Sigmoid colon (tissue), 7 donors: ENCODE measurements around the gene LRRC7. TPM values are rescaled to one million over a fixed set of nuclear protein-coding genes. Genes with fewer than 3 reads are reported as not detected.

Experiments used
- DNase-seq: peaks from one replicate; pipeline ENCODE4 v3.0.0-alpha.2; 2019
- H3K27ac ChIP-seq, 4 donors: fragments of 200-600 bp; sonication (generic); one replicate each; pipeline ENCODE4 v1.5.1; 2016 to 2019; ENCODE audit warnings: mild to moderate bottlenecking in 1 of 4
- H3K27me3 ChIP-seq, 3 donors: fragments of 200-600 bp; sonication (generic); one replicate each; pipeline ENCODE4 v1.5.1; 2019; ENCODE audit warnings: mild to moderate bottlenecking in 1 of 3
- H3K36me3 ChIP-seq, 4 donors: fragments of 200-600 bp; sonication (generic); one replicate each; pipeline ENCODE4 v1.5.1; 2016 to 2019
- H3K4me1 ChIP-seq, 4 donors: fragments of 200-600 bp; sonication (generic); one replicate each; pipeline ENCODE4 v1.5.1; 2017 to 2019
- H3K4me3 ChIP-seq, 4 donors: fragments of 200-600 bp; sonication (generic); one replicate each; pipeline ENCODE4 v1.5.1; 2017 to 2019; ENCODE audit warnings: mild to moderate bottlenecking in 2 of 4, moderate library complexity in 1 of 4
- H3K9me3 ChIP-seq, 4 donors: fragments of 200-600 bp in 3 of 4; sonication (generic) in 3 of 4; one replicate each; pipeline versions ENCODE4 v1.5.1 to v1.6.1; 2013 to 2019
- EP300 ChIP-seq, 4 donors: sonication (generic); formaldehyde crosslinking; IDR thresholded peaks; one replicate each; pipeline ENCODE4 v1.6.1; 2017; ENCODE audit warnings: antibody characterized with exemption in 4 of 4
- POLR2A ChIP-seq, 2 donors: fragments of 450-650 bp; IDR thresholded peaks; one replicate each; pipeline ENCODE4 v1.6.1; 2016; ENCODE audit warnings: antibody characterized with exemption in 2 of 2, mild to moderate bottlenecking in 2 of 2, moderate library complexity in 2 of 2
- POLR2AphosphoS5 ChIP-seq, 4 donors: sonication (generic); formaldehyde crosslinking; IDR thresholded peaks; one replicate each; pipeline ENCODE4 v1.6.1; 2017; ENCODE audit warnings: antibody characterized with exemption in 4 of 4
- WGBS, 2 donors: extraction: QIAGEN DNeasy Blood & Tissue Kit; methylation state at CpG; one replicate each; pipeline ENCODE4 v1.1.7; 2013; 5-methylcytosine and 5-hydroxymethylcytosine counted together
- intact Hi-C: fragments of 100-400 bp; cut with DNase I; formaldehyde crosslinking; loops from one replicate; pipeline ENCODE4 v1.15.1; 2023
- polyA plus RNA-seq, 3 donors: library from polyadenylated mRNA; stranded (reverse); fragments of 200-250 nt; gene quantifications; one replicate each; pipeline ENCODE4 v1.2.3, GENCODE V29; 2013
- total RNA-seq, 4 donors: library from RNA; depleted of rRNA; stranded (reverse); fragments of >200 nt; gene quantifications; one replicate each; pipeline ENCODE4 v1.1.0, GENCODE V29; 2016
- TF ChIP-seq, protein P1 (sequence below), 4 experiments: fragments of 450-650 bp in 3 of 4; fragments of 200-600 bp in 1 of 4; IDR thresholded peaks; one replicate each; pipeline ENCODE4 v1.5.1; 2016 to 2019; ENCODE audit warnings: antibody characterized with exemption in 4 of 4, mild to moderate bottlenecking in 3 of 4, moderate library complexity in 2 of 4
- donor health status: healthy with polysubstance abuse.
- donor health status: Bipolar disorder and iron deficiency.
- donor health status: healthy.

Gene LRRC7
- total and polyA plus RNA-seq, 7 donors = 0.16 to 1.9 (median 0.41) TPM; not detected in 2

DNA sequence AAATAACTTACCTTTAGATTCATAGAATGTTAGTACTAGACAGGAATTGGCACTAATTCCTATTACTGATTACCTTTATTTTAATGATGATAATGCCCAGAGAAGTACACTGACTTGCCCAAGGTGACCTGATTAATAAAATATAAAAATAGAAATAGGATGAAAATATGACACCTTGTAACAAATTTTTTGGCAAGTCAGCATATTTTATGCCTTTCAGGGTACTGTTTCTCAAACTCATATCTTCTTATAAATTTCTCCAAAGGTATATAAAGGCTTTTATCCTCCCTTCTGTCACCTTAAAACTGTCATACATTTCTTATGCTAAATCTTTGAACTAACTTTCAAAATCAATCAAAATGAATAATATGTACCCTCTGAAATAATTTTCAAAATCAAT is 466.2 kb downstream of the LRRC7 start:
- intact Hi-C loops = no loop called here
- H3K36me3 ChIP-seq = no peaks in the 10 kb centered on the region
- TF ChIP-seq, protein P1, sequence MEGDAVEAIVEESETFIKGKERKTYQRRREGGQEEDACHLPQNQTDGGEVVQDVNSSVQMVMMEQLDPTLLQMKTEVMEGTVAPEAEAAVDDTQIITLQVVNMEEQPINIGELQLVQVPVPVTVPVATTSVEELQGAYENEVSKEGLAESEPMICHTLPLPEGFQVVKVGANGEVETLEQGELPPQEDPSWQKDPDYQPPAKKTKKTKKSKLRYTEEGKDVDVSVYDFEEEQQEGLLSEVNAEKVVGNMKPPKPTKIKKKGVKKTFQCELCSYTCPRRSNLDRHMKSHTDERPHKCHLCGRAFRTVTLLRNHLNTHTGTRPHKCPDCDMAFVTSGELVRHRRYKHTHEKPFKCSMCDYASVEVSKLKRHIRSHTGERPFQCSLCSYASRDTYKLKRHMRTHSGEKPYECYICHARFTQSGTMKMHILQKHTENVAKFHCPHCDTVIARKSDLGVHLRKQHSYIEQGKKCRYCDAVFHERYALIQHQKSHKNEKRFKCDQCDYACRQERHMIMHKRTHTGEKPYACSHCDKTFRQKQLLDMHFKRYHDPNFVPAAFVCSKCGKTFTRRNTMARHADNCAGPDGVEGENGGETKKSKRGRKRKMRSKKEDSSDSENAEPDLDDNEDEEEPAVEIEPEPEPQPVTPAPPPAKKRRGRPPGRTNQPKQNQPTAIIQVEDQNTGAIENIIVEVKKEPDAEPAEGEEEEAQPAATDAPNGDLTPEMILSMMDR (IDR thresholded peaks at IDR 0.05) = no peak
- TF ChIP-seq EP300 (IDR thresholded peaks at IDR 0.05) = no peak
- no peak for TF ChIP-seq POLR2A (IDR thresholded peaks at IDR 0.05)
- TF ChIP-seq POLR2AphosphoS5 (IDR thresholded peaks at IDR 0.05) = no peak
- H3K4me3 ChIP-seq = no peak overlapping the region
- H3K4me1 ChIP-seq = no peaks in the 10 kb centered on the region
- H3K9me3 ChIP-seq = no peaks in the 10 kb centered on the region
- H3K27me3 ChIP-seq = no peaks in the 10 kb centered on the region
- no peak for DNase-seq
- H3K27ac ChIP-seq = no peak overlapping the region

GRCh38 chr1:70034403-70034802 is 466.7 kb downstream of the LRRC7 start:
- no peak overlapping the region for H3K4me3 ChIP-seq
- no peaks in the 10 kb centered on the region for H3K9me3 ChIP-seq
- intact Hi-C loops = no loop called here
- H3K36me3 ChIP-seq = no peaks in the 10 kb centered on the region
- TF ChIP-seq POLR2A (IDR thresholded peaks at IDR 0.05) (no peak), POLR2AphosphoS5 (IDR thresholded peaks at IDR 0.05) (no peak), EP300 (IDR thresholded peaks at IDR 0.05) (no peak)
- TF ChIP-seq, protein P1 (IDR thresholded peaks at IDR 0.05) = no peak
- DNase-seq = no peak
- H3K4me1 ChIP-seq = no peaks in the 10 kb centered on the region
- 50 to 56% methylated on average over 3 of the region's 3 CpGs for WGBS, 2 donors
- no peak overlapping the region for H3K27ac ChIP-seq
- H3K27me3 ChIP-seq = no peaks in the 10 kb centered on the region

DNA sequence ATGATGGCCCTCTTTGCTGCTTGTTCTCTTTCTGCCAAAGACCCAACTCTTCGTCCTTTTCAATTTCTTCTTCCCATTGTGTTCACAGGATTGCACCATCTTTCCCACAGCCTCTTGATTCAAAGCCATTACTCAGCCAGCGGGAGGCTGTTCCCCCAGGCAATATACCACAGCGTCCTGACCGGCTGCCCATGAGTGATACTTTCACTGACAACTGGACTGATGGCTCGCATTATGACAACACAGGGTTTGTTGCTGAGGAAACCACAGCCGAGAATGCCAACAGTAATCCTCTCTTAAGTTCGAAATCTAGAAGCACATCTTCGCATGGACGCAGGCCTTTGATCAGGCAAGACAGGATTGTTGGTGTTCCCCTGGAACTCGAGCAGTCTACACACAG is 470.3 kb downstream of the LRRC7 start:
- intact Hi-C loops = no loop called here
- Histone ChIP-seq H3K27ac (no peak overlapping the region), H3K9me3 (no peaks in the 10 kb centered on the region), H3K4me3 (no peak overlapping the region), H3K4me1 (no peaks in the 10 kb centered on the region), H3K27me3 (no peaks in the 10 kb centered on the region), H3K36me3 (no peaks in the 10 kb centered on the region)
- no peak for TF ChIP-seq EP300 (IDR thresholded peaks at IDR 0.05)
- TF ChIP-seq, protein P1 (IDR thresholded peaks at IDR 0.05) = no peak
- no peak for TF ChIP-seq POLR2A (IDR thresholded peaks at IDR 0.05)
- no peak for TF ChIP-seq POLR2AphosphoS5 (IDR thresholded peaks at IDR 0.05)
- no peak for DNase-seq
- 91 to 93% methylated on average over 10 of the region's 10 CpGs for WGBS, 2 donors

DNA sequence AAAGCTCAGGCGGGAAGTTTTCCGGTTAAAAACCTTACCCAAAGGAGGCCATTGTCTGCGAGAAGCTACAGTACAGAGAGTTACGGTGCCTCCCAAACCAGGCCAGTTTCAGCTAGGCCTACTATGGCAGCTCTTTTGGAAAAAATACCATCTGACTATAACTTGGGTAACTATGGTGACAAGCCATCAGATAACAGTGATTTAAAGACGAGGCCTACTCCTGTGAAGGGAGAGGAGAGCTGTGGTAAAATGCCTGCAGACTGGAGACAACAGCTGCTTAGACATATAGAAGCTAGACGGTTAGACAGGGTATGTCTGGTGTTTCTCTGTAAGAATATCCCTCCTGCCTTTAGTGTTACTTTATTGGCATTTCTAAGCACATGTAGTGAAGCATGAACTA is 471.8 kb downstream of the LRRC7 start:
- Histone ChIP-seq H3K4me3 (no peak overlapping the region), H3K27me3 (no peaks in the 10 kb centered on the region), H3K36me3 (no peaks in the 10 kb centered on the region), H3K4me1 (peaks cover 0 to 9% (median 6%) of the 10 kb centered on the region in 4 donors), H3K9me3 (no peaks in the 10 kb centered on the region), H3K27ac (no peak overlapping the region)
- intact Hi-C loops = no loop called here
- 86 to 90% methylated on average over 6 of the region's 6 CpGs for WGBS, 2 donors
- no peak for DNase-seq
- TF ChIP-seq, protein P1 (IDR thresholded peaks at IDR 0.05) = no peak
- TF ChIP-seq POLR2A (IDR thresholded peaks at IDR 0.05) (no peak), POLR2AphosphoS5 (IDR thresholded peaks at IDR 0.05) (no peak), EP300 (IDR thresholded peaks at IDR 0.05) (no peak)

DNA sequence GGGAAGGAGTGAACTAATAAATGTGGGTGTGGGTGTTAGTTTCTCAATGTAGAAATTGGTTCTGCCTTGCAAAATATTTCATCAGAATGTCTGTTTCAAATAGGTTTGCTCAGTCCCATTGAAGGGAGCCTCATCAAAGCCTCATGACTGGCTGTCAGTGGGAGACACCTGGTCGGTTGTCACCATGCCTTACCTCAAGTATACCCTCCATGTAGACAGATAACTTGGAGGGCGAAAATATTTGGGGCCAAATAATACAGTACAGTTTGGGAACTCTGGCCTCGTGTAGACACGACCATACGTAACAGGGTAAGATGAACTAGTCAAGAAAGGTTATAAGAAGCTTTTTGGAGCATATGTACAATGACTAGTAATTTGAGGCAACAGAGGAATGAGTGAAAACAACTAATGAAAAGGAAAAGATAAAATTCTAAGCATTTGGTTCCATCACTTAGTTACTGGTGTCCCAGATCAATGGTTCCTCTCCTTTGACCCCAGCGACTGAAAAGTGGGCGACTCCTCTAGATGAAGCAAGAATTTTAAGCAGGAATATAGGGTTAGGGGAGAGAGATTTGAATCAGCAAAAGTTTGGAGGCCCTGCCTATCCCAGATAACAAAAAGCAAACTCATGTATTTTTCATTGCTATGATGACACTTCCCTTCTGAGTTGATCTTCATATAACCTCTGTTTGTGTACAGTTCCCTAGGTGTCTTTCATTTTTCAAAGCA is 473.8 kb downstream of the LRRC7 start:
- no peaks in the 10 kb centered on the region for H3K27me3 ChIP-seq
- no peak overlapping the region for H3K4me3 ChIP-seq
- WGBS, 2 donors = 90 to 94% methylated on average over 7 of the region's 7 CpGs
- no peaks in the 10 kb centered on the region for H3K9me3 ChIP-seq
- intact Hi-C loops = no loop called here
- no peak overlapping the region for H3K27ac ChIP-seq
- no peak for DNase-seq
- no peaks in the 10 kb centered on the region for H3K36me3 ChIP-seq
- H3K4me1 ChIP-seq = peaks cover 0 to 10% (median 7%) of the 10 kb centered on the region in 4 donors
- TF ChIP-seq POLR2A (IDR thresholded peaks at IDR 0.05) (no peak), EP300 (IDR thresholded peaks at IDR 0.05) (no peak)
